Osteocyte (in vitro differentiated cells): ENCODE measurements around the gene SYTL2. TPM values are rescaled to one million over a fixed set of nuclear protein-coding genes. Genes with fewer than 3 reads are reported as not detected.

ENCODE experiments used
- DNase-seq: peaks from one replicate; pipeline ENCODE4 v3.0.0; 2021; ENCODE audit warnings: mixed read lengths; ENCODE audit not compliant: unreplicated experiment; ENCODE audit errors: extremely low spot score
- H3K27ac Mint-ChIP-seq: one replicate; pipeline ENCODE4 v1.8.0; 2021; ENCODE audit warnings: mild to moderate bottlenecking, mixed read lengths; ENCODE audit not compliant: unreplicated experiment
- H3K27me3 Mint-ChIP-seq: one replicate; pipeline ENCODE4 v1.8.0; 2021; ENCODE audit warnings: mixed read lengths; ENCODE audit not compliant: unreplicated experiment
- H3K36me3 Mint-ChIP-seq: one replicate; pipeline ENCODE4 v1.8.0; 2021; ENCODE audit warnings: mixed read lengths; ENCODE audit not compliant: unreplicated experiment
- H3K4me1 Mint-ChIP-seq: one replicate; pipeline ENCODE4 v1.8.0; 2021; ENCODE audit warnings: mixed read lengths; ENCODE audit not compliant: unreplicated experiment
- H3K4me3 Mint-ChIP-seq: one replicate; pipeline ENCODE4 v1.8.0; 2021; ENCODE audit warnings: mild to moderate bottlenecking, moderate library complexity, mixed read lengths; ENCODE audit not compliant: unreplicated experiment
- H3K9me3 Mint-ChIP-seq: one replicate; pipeline ENCODE4 v1.8.0; 2021; ENCODE audit warnings: mixed read lengths; ENCODE audit not compliant: unreplicated experiment
- CTCF ChIP-seq: fragments of 200-600 bp; sonication (generic); IDR thresholded peaks from 2 replicates; pipeline ENCODE4 v1.5.0; 2021; ENCODE audit warnings: antibody characterized with exemption, mild to moderate bottlenecking, moderate library complexity
- total RNA-seq: library from RNA; stranded (reverse); gene quantifications from 2 replicates; pipeline ENCODE4 v1.2.1, GENCODE V29; 2021

The SYTL2 gene
- total RNA-seq, 1 donor from 2014 or later: 4.0 TPM

GRCh38 chr11:85698195-85698594 is 112.7 kb downstream of the SYTL2 start:
- H3K27me3 Mint-ChIP-seq: no peaks in the 10 kb centered on the region
- H3K4me1 Mint-ChIP-seq: no peaks in the 10 kb centered on the region
- no peak for DNase-seq
- no peak overlapping the region for H3K27ac Mint-ChIP-seq
- H3K36me3 Mint-ChIP-seq: peaks cover 4% of the 10 kb centered on the region
- TF ChIP-seq CTCF: no peak
- H3K4me3 Mint-ChIP-seq: no peak overlapping the region
- peaks cover 5% of the 10 kb centered on the region for H3K9me3 Mint-ChIP-seq

- Mint-ChIP-seq H3K36me3 (peaks cover 2% of the 10 kb centered on the region), H3K4me3 (no peak overlapping the region), H3K9me3 (peaks cover 3% of the 10 kb centered on the region), H3K27ac (no peak overlapping the region), H3K27me3 (no peaks in the 10 kb centered on the region), H3K4me1 (no peaks in the 10 kb centered on the region)
- no peak for TF ChIP-seq CTCF
- no peak for DNase-seq
Observed at GRCh38 chr11:85697747-85698146, 113.2 kb downstream of the SYTL2 start.

GRCh38 chr11:85695546-85695945 is 115.4 kb downstream of the SYTL2 start:
- Mint-ChIP-seq H3K36me3 (no peaks in the 10 kb centered on the region), H3K27ac (no peak overlapping the region), H3K4me1 (no peaks in the 10 kb centered on the region), H3K4me3 (no peak overlapping the region), H3K27me3 (no peaks in the 10 kb centered on the region), H3K9me3 (no peaks in the 10 kb centered on the region)
- no peak for DNase-seq
- no peak for TF ChIP-seq CTCF

- H3K4me3 Mint-ChIP-seq: no peak overlapping the region
- peaks cover 4% of the 10 kb centered on the region for H3K27me3 Mint-ChIP-seq
- TF ChIP-seq CTCF: peak; percentile 74
- DNase-seq: no peak
- H3K9me3 Mint-ChIP-seq: no peaks in the 10 kb centered on the region
- no peaks in the 10 kb centered on the region for H3K4me1 Mint-ChIP-seq
- H3K27ac Mint-ChIP-seq: no peak overlapping the region
- no peaks in the 10 kb centered on the region for H3K36me3 Mint-ChIP-seq
Observed at GRCh38 chr11:85694385-85694980, 116.5 kb downstream of the SYTL2 start.

- Mint-ChIP-seq H3K9me3 (no peaks in the 10 kb centered on the region), H3K27ac (no peak within 1 kb of the TSS), H3K36me3 (no peaks in the 10 kb centered on the region), H3K4me3 (no peak within 1 kb of the TSS), H3K4me1 (peaks cover 1% of the 10 kb centered on the region), H3K27me3 (peaks cover 8% of the 10 kb centered on the region)
- DNase-seq: no peak
- no peak for TF ChIP-seq CTCF
Observed at GRCh38 chr11:85685820-85686459, 125.0 kb downstream of the SYTL2 start, which contains the start of gene CCDC89. Gene CCDC89 (minus strand): TSS chr11:85686195. CDS start chr11:85686130, 65 bp downstream.
